Smooth muscle cell (in vitro differentiated cells): ENCODE data around the gene SP140L. TPM values are rescaled to one million over a fixed set of nuclear protein-coding genes. Genes with fewer than 3 reads are reported as not detected.

ENCODE experiments used
- DNase-seq: peaks from one replicate; lab custom pipeline; 2025; ENCODE audit not compliant: unreplicated experiment; lab: John Stamatoyannopoulos, UW
- H2AFZ ChIP-seq: fragments of 200-600 bp; sonication (generic); 2 replicates; pipeline ENCODE4 v1.6.0; 2016; ENCODE audit warnings: antibody characterized with exemption, low read depth, mild to moderate bottlenecking
- H3F3A ChIP-seq: fragments of 200-600 bp; sonication (generic); 2 replicates; pipeline ENCODE4 v1.6.0; 2017; ENCODE audit warnings: antibody characterized with exemption, low read depth
- H3K27ac ChIP-seq: fragments of 200-600 bp; sonication (generic); 2 replicates; pipeline ENCODE4 v1.5.1; 2016; ENCODE audit warnings: low read depth, mild to moderate bottlenecking
- H3K27me3 ChIP-seq: fragments of 200-600 bp; sonication (generic); 2 replicates; pipeline ENCODE4 v1.6.1; 2016; ENCODE audit warnings: low read depth, mild to moderate bottlenecking
- H3K36me3 ChIP-seq: fragments of 200-600 bp; sonication (generic); 2 replicates; pipeline ENCODE4 v1.5.1; 2016; ENCODE audit warnings: low read depth
- H3K4me1 ChIP-seq: fragments of 200-600 bp; sonication (generic); 2 replicates; pipeline ENCODE4 v1.5.1; 2016; ENCODE audit warnings: low read depth
- H3K4me2 ChIP-seq: fragments of 200-600 bp; sonication (generic); 2 replicates; pipeline ENCODE4 v1.6.0; 2016; ENCODE audit warnings: mild to moderate bottlenecking
- H3K4me3 ChIP-seq: fragments of 200-600 bp; sonication (generic); 2 replicates; pipeline ENCODE4 v1.5.1; 2016; ENCODE audit warnings: mild to moderate bottlenecking
- H3K79me2 ChIP-seq: fragments of 200-600 bp; sonication (generic); 2 replicates; pipeline ENCODE4 v1.6.0; 2016; ENCODE audit warnings: low read depth, mild to moderate bottlenecking
- H3K9ac ChIP-seq: fragments of 200-600 bp; sonication (generic); 2 replicates; pipeline ENCODE4 v1.6.0; 2016; ENCODE audit warnings: low read depth
- H3K9me3 ChIP-seq: fragments of 200-600 bp; sonication (generic); replicated peaks from 2 replicates; pipeline ENCODE4 v1.5.1; 2016; ENCODE audit warnings: low read depth
- H4K20me1 ChIP-seq: fragments of 200-600 bp; sonication (generic); 2 replicates; pipeline ENCODE4 v1.6.0; 2016; ENCODE audit warnings: low read depth
- WGBS: methylation state at CpG from one replicate; pipeline ENCODE4 v1.1.7; 2016; ENCODE audit warnings: low lambda C conversion rate; 5-methylcytosine and 5-hydroxymethylcytosine counted together
- polyA plus RNA-seq: library from polyadenylated mRNA; unstranded; fragments of >200 nt; fragmentation: Nextera tagmentation; extraction: Ambion mirVana; gene quantifications from 2 replicates; pipeline ENCODE4 v1.2.1, GENCODE V29; 2016
- total RNA-seq: library from RNA; depleted of rRNA; stranded (reverse); fragments of >200 nt; gene quantifications from 2 replicates; pipeline ENCODE4 v1.2.3, GENCODE V29; 2014
- TF ChIP-seq, protein P1 (sequence below): fragments of 200-600 bp; sonication (generic); IDR thresholded peaks from 2 replicates; pipeline ENCODE4 v1.5.1; 2017; ENCODE audit warnings: borderline replicate concordance, mild to moderate bottlenecking, antibody characterized with exemption; ENCODE audit not compliant: insufficient read depth, poor library complexity, severe bottlenecking

SP140L gene
- total and polyA plus RNA-seq, 2 experiments from 2014 or later = 0.90 to 1.6 TPM

DNA sequence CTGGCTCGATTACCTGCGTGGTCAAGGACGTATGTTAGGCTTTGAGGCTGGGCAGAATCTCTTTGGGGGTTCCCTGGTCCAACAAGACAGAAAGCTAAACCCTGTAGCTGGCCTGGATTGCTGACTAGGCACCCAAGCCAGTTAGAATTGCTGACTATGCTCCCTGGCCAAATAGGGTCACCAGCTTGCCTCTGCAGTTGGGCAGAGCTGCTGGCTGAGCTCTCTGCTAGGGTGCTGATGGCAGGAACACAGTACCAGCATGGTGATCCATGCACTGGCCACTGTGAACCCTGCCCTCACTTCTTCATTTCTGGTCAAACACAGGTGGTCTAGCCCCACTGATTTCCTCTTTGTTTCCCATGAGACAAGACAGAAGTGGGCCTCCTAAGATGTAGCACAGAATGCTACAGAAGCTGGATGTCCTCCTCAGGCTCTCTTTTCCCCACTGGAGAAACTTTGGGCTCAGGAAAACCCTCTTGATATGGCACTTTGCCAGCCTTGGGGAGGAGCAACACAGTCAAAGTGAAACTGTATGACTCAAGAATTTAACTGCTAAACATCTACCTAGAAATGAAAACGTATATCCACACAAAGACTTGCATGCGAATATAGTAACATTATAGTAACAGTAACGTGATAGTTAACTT is 20.8 kb downstream of the SP140L start:
- H3F3A ChIP-seq = no peaks in the 10 kb centered on the region
- no peak overlapping the region for H3K4me3 ChIP-seq
- no peaks in the 10 kb centered on the region for H3K79me2 ChIP-seq
- WGBS = 89% methylated on average over 6 of the region's 6 CpGs
- H3K9me3 ChIP-seq = no peaks in the 10 kb centered on the region
- no peak for DNase-seq
- no peak overlapping the region for H3K4me2 ChIP-seq
- H3K9ac ChIP-seq = no peak overlapping the region
- H4K20me1 ChIP-seq = no peaks in the 10 kb centered on the region
- no peaks in the 10 kb centered on the region for H3K36me3 ChIP-seq
- no peaks in the 10 kb centered on the region for H3K27me3 ChIP-seq
- no peak overlapping the region for H2AFZ ChIP-seq
- TF ChIP-seq, protein P1, sequence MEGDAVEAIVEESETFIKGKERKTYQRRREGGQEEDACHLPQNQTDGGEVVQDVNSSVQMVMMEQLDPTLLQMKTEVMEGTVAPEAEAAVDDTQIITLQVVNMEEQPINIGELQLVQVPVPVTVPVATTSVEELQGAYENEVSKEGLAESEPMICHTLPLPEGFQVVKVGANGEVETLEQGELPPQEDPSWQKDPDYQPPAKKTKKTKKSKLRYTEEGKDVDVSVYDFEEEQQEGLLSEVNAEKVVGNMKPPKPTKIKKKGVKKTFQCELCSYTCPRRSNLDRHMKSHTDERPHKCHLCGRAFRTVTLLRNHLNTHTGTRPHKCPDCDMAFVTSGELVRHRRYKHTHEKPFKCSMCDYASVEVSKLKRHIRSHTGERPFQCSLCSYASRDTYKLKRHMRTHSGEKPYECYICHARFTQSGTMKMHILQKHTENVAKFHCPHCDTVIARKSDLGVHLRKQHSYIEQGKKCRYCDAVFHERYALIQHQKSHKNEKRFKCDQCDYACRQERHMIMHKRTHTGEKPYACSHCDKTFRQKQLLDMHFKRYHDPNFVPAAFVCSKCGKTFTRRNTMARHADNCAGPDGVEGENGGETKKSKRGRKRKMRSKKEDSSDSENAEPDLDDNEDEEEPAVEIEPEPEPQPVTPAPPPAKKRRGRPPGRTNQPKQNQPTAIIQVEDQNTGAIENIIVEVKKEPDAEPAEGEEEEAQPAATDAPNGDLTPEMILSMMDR = no peak
- H3K4me1 ChIP-seq = no peaks in the 10 kb centered on the region
- H3K27ac ChIP-seq = no peak overlapping the region

DNA sequence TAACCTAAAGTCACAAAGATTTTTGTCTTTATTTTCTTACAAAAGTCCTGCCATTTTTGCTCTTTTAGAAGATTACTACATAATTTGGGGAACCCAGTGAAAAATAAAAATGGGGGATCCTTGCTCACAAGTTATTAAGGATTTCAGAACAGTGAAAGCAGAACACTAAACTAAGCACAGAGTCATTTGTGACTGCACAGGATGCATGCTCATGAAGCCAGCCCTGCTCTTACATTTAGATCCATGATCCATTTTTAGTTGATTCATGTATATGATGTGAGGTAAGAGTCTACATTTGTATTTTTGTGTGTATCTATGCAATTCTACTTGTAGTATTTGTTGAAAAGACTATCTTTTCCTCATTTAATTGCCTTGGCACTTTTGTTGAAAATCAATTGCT is 21.8 kb downstream of the SP140L start:
- H3K27me3 ChIP-seq = no peaks in the 10 kb centered on the region
- TF ChIP-seq, protein P1 = no peak
- no peak overlapping the region for H3K4me3 ChIP-seq
- no peaks in the 10 kb centered on the region for H3K36me3 ChIP-seq
- no peak overlapping the region for H3K27ac ChIP-seq
- H3F3A ChIP-seq = no peaks in the 10 kb centered on the region
- no peak overlapping the region for H3K4me2 ChIP-seq
- no peaks in the 10 kb centered on the region for H3K4me1 ChIP-seq
- H4K20me1 ChIP-seq = no peaks in the 10 kb centered on the region
- H2AFZ ChIP-seq = no peak overlapping the region
- DNase-seq = no peak
- no peaks in the 10 kb centered on the region for H3K9me3 ChIP-seq
- H3K79me2 ChIP-seq = no peaks in the 10 kb centered on the region
- H3K9ac ChIP-seq = no peak overlapping the region

DNA sequence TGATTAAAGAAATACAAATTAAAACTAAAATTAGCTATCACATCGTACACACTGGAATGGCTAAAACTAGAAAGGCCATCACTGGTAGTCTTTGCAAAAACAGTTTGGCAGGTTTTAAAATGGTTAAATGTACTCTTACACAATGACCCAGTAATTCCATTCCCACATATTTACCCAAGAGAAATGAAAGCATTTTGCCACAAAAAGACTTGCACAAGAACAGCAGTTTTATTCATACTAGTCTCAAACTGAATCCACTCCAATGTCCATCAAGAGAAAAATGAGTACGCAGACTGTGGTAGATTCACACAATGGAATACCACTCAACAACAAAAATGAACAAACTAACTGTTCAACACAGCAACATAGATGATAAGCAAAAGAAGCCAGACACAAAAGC is 29.1 kb downstream of the SP140L start:
- H3K4me2 ChIP-seq = no peak overlapping the region
- H2AFZ ChIP-seq = no peak overlapping the region
- no peaks in the 10 kb centered on the region for H3K27me3 ChIP-seq
- H4K20me1 ChIP-seq = no peaks in the 10 kb centered on the region
- no peaks in the 10 kb centered on the region for H3F3A ChIP-seq
- WGBS = 89% methylated on average over 2 of the region's 2 CpGs
- H3K4me1 ChIP-seq = no peaks in the 10 kb centered on the region
- H3K9me3 ChIP-seq = no peaks in the 10 kb centered on the region
- H3K9ac ChIP-seq = no peak overlapping the region
- no peak overlapping the region for H3K27ac ChIP-seq
- DNase-seq = no peak
- H3K4me3 ChIP-seq = no peak overlapping the region
- TF ChIP-seq, protein P1 = no peak
- H3K36me3 ChIP-seq = no peaks in the 10 kb centered on the region
- no peaks in the 10 kb centered on the region for H3K79me2 ChIP-seq

DNA sequence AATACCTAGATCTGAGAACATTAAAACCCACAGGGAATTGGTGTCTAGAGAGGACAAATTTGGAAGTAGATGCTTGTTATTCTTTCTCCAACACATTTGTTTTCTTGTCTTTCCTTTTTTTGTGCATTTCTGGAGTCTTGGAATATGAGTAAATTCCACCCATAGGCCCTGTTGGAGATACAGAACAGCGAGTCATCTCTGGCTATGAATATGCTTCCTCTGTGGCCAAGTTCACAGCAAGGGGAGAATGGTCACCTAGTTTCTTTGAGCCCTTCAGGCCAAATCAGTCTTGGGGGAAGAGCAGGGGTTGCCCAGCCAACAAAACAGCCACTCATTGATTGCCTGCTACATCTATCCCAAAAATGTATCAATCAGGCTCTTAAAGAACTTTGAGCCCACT is 31.3 kb downstream of the SP140L start:
- Histone ChIP-seq H3K4me3 (no peak overlapping the region), H4K20me1 (no peaks in the 10 kb centered on the region), H3K4me1 (no peaks in the 10 kb centered on the region), H3F3A (no peaks in the 10 kb centered on the region), H3K36me3 (no peaks in the 10 kb centered on the region), H3K79me2 (no peaks in the 10 kb centered on the region), H3K9ac (no peak overlapping the region), H3K9me3 (no peaks in the 10 kb centered on the region), H3K27me3 (no peaks in the 10 kb centered on the region), H2AFZ (no peak overlapping the region), H3K27ac (no peak overlapping the region), H3K4me2 (no peak overlapping the region)
- 89% methylated on average over 1 of the region's 1 CpG for WGBS
- DNase-seq = no peak
- TF ChIP-seq, protein P1 = no peak
